ENCODE data around the gene NLRC3. TPM values are rescaled to one million over a fixed set of nuclear protein-coding genes. Genes with fewer than 3 reads are reported as not detected.
"Not testable (repeated sequence)": the region's sequence is repeated elsewhere in the genome, so short reads cannot be mapped to it uniquely, and the experiment has no call there.

Gene NLRC3
- total RNA-seq, 2 donors from 2014 or later: 24.1 to 28.8 TPM

DNA sequence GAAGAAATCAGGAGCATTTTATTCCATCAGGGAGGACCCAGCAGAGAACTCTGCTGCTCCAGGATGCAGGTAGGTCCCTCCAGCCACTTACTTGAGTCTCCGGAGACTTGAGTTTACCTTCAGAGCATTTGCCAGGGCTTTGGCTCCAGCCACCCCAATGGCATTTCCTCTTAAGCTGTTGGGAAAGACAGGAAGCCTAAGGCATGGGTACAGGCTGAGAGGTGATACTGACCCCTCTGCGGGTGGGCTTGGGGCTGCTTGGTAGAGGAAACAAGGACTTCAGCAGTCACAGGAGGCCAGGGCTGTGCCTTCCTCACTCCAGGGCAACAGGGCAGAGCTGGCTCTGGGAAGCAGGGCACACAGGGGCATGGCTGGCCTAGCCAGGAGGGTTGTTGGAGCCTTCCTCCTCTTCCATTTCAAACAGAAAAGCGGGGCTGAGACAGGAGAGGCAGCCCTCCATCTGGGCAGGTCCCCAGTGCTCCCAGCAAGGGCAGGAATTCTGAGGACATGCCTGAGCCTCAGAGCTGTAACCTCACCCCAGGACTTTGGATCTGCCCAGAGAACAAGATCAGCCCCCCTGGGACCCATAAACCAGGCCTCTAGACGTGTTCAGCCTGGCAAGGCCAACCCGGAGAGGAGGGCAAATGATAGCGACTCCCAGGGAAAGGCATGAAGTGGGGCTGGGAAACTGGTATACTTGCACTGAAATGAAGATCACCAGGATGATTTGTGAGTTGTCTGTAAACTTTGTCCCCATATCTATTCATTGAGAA is 34.4 kb downstream of the NLRC3 start:
- no peaks in the 10 kb centered on the region for H3K9me3 Mint-ChIP-seq
- ATAC-seq (replicated peaks in 1 of 2) (no peak), DNase-seq (no peak)
- no peak overlapping the region for H3K4me3 Mint-ChIP-seq
- H3K27me3 Mint-ChIP-seq (ENCODE audit: low read depth): no peaks in the 10 kb centered on the region
- H3K27ac Mint-ChIP-seq: no peak overlapping the region
- peaks cover 5% of the 10 kb centered on the region for H3K4me1 Mint-ChIP-seq (ENCODE audit: low read depth)
- peaks cover 1 to 5% of the 10 kb centered on the region in 2 donors for H3K36me3 Mint-ChIP-seq (ENCODE audit: insufficient read depth in 2 of 2)

DNA sequence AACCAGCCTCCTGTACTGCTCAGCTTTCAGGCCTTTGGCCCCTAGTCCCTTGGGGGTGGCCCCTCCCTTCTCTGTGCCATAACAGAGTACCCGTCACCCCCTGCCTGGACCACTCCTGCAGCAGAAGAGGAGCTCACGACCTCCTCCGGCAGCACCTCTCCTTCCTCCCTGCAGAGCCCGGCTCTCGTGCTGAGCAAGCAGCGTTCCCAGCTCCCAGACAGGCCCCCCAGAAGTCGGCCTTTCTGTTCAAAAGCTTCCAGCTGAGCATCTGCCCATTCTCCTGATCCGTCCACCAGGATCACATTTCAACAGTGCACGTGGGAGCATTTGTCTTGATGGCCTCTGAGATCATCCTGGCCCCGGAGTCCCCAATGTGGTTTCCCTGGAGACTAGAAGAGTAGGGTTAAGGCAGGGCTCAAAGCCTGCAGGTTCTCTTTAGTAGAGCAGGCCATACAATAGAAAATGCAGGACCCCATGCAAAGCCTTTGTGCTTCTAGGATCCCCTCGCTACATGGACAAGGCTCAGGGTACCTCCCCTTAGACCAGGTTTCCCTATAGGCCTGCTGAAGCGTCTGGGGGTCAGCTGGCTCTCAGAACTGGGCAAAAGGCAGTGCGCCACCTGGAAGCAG is 35.6 kb downstream of the NLRC3 start:
- H3K9me3 Mint-ChIP-seq: no peaks in the 10 kb centered on the region
- H3K27ac Mint-ChIP-seq: no peak overlapping the region
- H3K27me3 Mint-ChIP-seq (ENCODE audit: low read depth): no peaks in the 10 kb centered on the region
- DNase-seq (no peak), ATAC-seq (replicated peaks in 1 of 2) (no peak)
- H3K36me3 Mint-ChIP-seq (ENCODE audit: insufficient read depth in 2 of 2): peaks cover 0 to 5% of the 10 kb centered on the region in 2 donors
- no peaks in the 10 kb centered on the region for H3K4me1 Mint-ChIP-seq (ENCODE audit: low read depth)
- no peak overlapping the region for H3K4me3 Mint-ChIP-seq

- H3K27ac Mint-ChIP-seq: no peak overlapping the region
- H3K4me3 Mint-ChIP-seq: no peak overlapping the region
- no peak for DNase-seq
- no peaks in the 10 kb centered on the region for H3K27me3 Mint-ChIP-seq (ENCODE audit: low read depth)
- H3K9me3 Mint-ChIP-seq: no peaks in the 10 kb centered on the region
- H3K36me3 Mint-ChIP-seq (ENCODE audit: insufficient read depth in 2 of 2): no peaks in the 10 kb centered on the region
- ATAC-seq (replicated peaks in 1 of 2): no peak
- H3K4me1 Mint-ChIP-seq (ENCODE audit: low read depth): no peaks in the 10 kb centered on the region
These were observed 39.0 kb downstream of the NLRC3 start for GRCh38 chr16:3538222-3538621.

DNA sequence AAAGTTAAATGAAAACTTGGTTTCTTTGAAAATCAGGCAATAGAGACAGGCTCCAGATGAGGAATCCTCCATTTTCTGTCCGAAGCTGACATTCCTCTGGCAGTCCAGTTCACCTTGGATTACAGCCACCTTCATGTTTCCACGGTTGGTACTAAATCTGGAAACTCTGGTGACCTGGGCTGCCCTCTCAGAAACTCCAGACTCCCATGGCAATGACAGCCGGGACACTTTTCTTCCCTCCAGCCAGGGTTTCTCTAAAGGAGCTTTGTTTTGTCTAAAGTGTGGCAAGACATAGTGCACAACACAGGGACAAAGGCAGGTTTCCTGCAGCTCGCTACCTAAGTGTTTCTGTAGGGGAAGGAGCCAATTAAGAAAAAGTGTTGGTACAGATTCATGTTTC is 40.4 kb downstream of the NLRC3 start:
- DNase-seq: no peak
- H3K4me3 Mint-ChIP-seq: no peak overlapping the region
- no peaks in the 10 kb centered on the region for H3K4me1 Mint-ChIP-seq (ENCODE audit: low read depth)
- no peak for ATAC-seq (replicated peaks in 1 of 2)
- no peaks in the 10 kb centered on the region for H3K27me3 Mint-ChIP-seq (ENCODE audit: low read depth)
- H3K36me3 Mint-ChIP-seq (ENCODE audit: insufficient read depth in 2 of 2): peaks cover 0 to 5% of the 10 kb centered on the region in 2 donors
- H3K27ac Mint-ChIP-seq: peak overlapping the region; percentile 61
- no peaks in the 10 kb centered on the region for H3K9me3 Mint-ChIP-seq

- H3K4me3 Mint-ChIP-seq: no peak overlapping the region
- H3K27ac Mint-ChIP-seq: no peak overlapping the region
- DNase-seq (no peak), ATAC-seq (replicated peaks in 1 of 2) (no peak)
- H3K4me1 Mint-ChIP-seq (ENCODE audit: low read depth): no peaks in the 10 kb centered on the region
- no peaks in the 10 kb centered on the region for H3K9me3 Mint-ChIP-seq
- H3K36me3 Mint-ChIP-seq (ENCODE audit: insufficient read depth in 2 of 2): peaks cover 0 to 5% of the 10 kb centered on the region in 2 donors
- no peaks in the 10 kb centered on the region for H3K27me3 Mint-ChIP-seq (ENCODE audit: low read depth)
These were observed 40.9 kb downstream of the NLRC3 start for GRCh38 chr16:3536271-3536731.

DNA sequence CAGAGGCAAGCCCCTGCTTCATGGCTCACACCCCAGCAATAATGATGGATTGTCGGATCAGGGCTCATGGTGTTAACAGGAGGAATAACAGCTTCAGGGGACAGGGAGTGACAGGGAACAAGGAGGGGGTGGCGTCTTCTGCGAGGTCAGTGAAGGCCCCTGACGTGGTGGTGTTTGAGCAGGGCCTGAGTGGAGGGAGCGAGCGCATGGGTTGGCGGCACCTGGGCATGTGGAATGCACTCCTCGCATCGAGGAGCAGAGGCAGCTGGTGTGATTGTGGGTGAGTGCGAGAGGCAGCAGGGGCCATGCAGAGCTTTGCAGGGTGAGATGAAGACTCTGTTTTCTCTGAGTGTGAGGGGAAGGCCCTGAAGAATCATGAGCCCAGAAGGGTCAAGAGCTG is 43.1 kb downstream of the NLRC3 start:
- H3K27ac Mint-ChIP-seq: peak overlapping the region; percentile 34
- H3K9me3 Mint-ChIP-seq: no peaks in the 10 kb centered on the region
- no peak for ATAC-seq (replicated peaks in 1 of 2)
- H3K4me3 Mint-ChIP-seq: no peak overlapping the region
- no peaks in the 10 kb centered on the region for H3K4me1 Mint-ChIP-seq (ENCODE audit: low read depth)
- peaks cover 0 to 5% of the 10 kb centered on the region in 2 donors for H3K36me3 Mint-ChIP-seq (ENCODE audit: insufficient read depth in 2 of 2)
- DNase-seq: no peak
- H3K27me3 Mint-ChIP-seq (ENCODE audit: low read depth): no peaks in the 10 kb centered on the region

- Mint-ChIP-seq H3K4me1 (ENCODE audit: low read depth) (peaks cover 4% of the 10 kb centered on the region), H3K9me3 (no peaks in the 10 kb centered on the region), H3K27ac (peak overlapping the region; percentile 39), H3K36me3 (ENCODE audit: insufficient read depth in 2 of 2) (peaks cover 0 to 6% of the 10 kb centered on the region in 2 donors), H3K27me3 (ENCODE audit: low read depth) (no peaks in the 10 kb centered on the region), H3K4me3 (no peak overlapping the region)
- no peak for DNase-seq
- no peak for ATAC-seq (replicated peaks in 1 of 2)
These were observed 44.5 kb downstream of the NLRC3 start for GRCh38 chr16:3532741-3533140.

- Mint-ChIP-seq H3K27me3 (ENCODE audit: low read depth) (no peaks in the 10 kb centered on the region), H3K4me1 (ENCODE audit: low read depth) (peaks cover 10% of the 10 kb centered on the region), H3K4me3 (no peak overlapping the region), H3K27ac (no peak overlapping the region), H3K9me3 (no peaks in the 10 kb centered on the region), H3K36me3 (ENCODE audit: insufficient read depth in 2 of 2) (peaks cover 0 to 6% of the 10 kb centered on the region in 2 donors)
- ATAC-seq (replicated peaks in 1 of 2) (peak in 1 of 2 donors; percentile 34), DNase-seq (no peak)
These were observed 46.8 kb downstream of the NLRC3 start for GRCh38 chr16:3530371-3530914.

DNA sequence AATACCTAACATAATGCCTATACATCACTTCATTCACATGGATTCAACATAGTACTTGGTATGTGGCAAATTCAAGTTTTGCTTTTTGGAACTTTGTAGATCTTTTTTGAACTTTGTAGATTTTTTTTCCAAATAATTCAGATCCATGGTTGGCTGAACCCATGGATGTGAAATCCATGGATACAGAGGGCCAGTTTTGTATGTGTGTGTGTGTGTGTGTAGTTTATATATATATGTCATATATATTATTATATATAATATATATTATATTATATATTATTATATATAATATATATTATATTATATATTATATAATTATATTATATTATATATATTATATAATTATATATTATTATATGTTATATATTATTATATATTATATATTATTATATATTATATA is 48.0 kb downstream of the NLRC3 start:
- Mint-ChIP-seq H3K36me3 (ENCODE audit: insufficient read depth in 2 of 2) (peaks cover 0 to 6% of the 10 kb centered on the region in 2 donors), H3K27ac (no peak overlapping the region), H3K4me1 (ENCODE audit: low read depth) (peaks cover 10% of the 10 kb centered on the region), H3K27me3 (ENCODE audit: low read depth) (no peaks in the 10 kb centered on the region), H3K9me3 (no peaks in the 10 kb centered on the region), H3K4me3 (no peak overlapping the region)
- ATAC-seq (replicated peaks in 1 of 2) (peak in 1 of 2 donors; percentile 53), DNase-seq (no peak)

- H3K27ac Mint-ChIP-seq: no peak overlapping the region
- H3K4me1 Mint-ChIP-seq (ENCODE audit: low read depth): peaks cover 10% of the 10 kb centered on the region
- ATAC-seq (replicated peaks in 1 of 2): peak in 1 of 2 donors; percentile 56
- H3K36me3 Mint-ChIP-seq (ENCODE audit: insufficient read depth in 2 of 2): peaks cover 0 to 8% of the 10 kb centered on the region in 2 donors
- H3K9me3 Mint-ChIP-seq: no peaks in the 10 kb centered on the region
- no peak overlapping the region for H3K4me3 Mint-ChIP-seq
- DNase-seq: no peak
- no peaks in the 10 kb centered on the region for H3K27me3 Mint-ChIP-seq (ENCODE audit: low read depth)
These were observed 48.8 kb downstream of the NLRC3 start for GRCh38 chr16:3528406-3528805.

- H3K4me3 Mint-ChIP-seq; H3K4me1 Mint-ChIP-seq (ENCODE audit: low read depth); H3K9me3 Mint-ChIP-seq; H3K36me3 Mint-ChIP-seq (ENCODE audit: insufficient read depth in 2 of 2); H3K27me3 Mint-ChIP-seq (ENCODE audit: low read depth); ATAC-seq (replicated peaks in 1 of 2): not testable (repeated sequence)
- peak; percentile 64 to 72 for DNase-seq
- H3K27ac Mint-ChIP-seq: peak overlapping the region; percentile 40
These were observed 49.9 kb downstream of the NLRC3 start for GRCh38 chr16:3527216-3527829.

GRCh38 chr16:3525951-3526350 is 51.3 kb downstream of the NLRC3 start:
- Mint-ChIP-seq H3K9me3 (no peaks in the 10 kb centered on the region), H3K27ac (no peak overlapping the region), H3K27me3 (ENCODE audit: low read depth) (no peaks in the 10 kb centered on the region), H3K36me3 (ENCODE audit: insufficient read depth in 2 of 2) (peaks cover 0 to 5% of the 10 kb centered on the region in 2 donors), H3K4me1 (ENCODE audit: low read depth) (peaks cover 10% of the 10 kb centered on the region), H3K4me3 (no peak overlapping the region)
- ATAC-seq (replicated peaks in 1 of 2): no peak
- DNase-seq: no peak

- H3K9me3 Mint-ChIP-seq: no peaks in the 10 kb centered on the region
- H3K36me3 Mint-ChIP-seq (ENCODE audit: insufficient read depth in 2 of 2): peaks cover 1 to 4% of the 10 kb centered on the region in 2 donors
- H3K4me1 Mint-ChIP-seq (ENCODE audit: low read depth): peaks cover 10% of the 10 kb centered on the region
- no peaks in the 10 kb centered on the region for H3K27me3 Mint-ChIP-seq (ENCODE audit: low read depth)
- no peak overlapping the region for H3K27ac Mint-ChIP-seq
- no peak overlapping the region for H3K4me3 Mint-ChIP-seq
- ATAC-seq (replicated peaks in 1 of 2): no peak
- no peak for DNase-seq
These were observed 53.9 kb downstream of the NLRC3 start for GRCh38 chr16:3523281-3523680.

Measured in activated T-cell treated with anti-CD3 and anti-CD28 coated beads, Interleukin-2, amount 50 U/mL, for 72 hours (primary cell).